KOPT-K1 (cell line): ENCODE measurements around the gene SCN3B.

ENCODE experiments used
- H3K27ac ChIP-seq: fragments of 200-600 bp; sonication (generic); 2 replicates; pipeline ENCODE4 v1.5.1; 2016; ENCODE audit warnings: antibody characterized with exemption, mild to moderate bottlenecking, low read depth, low read length; ENCODE audit not compliant: poor library complexity, severe bottlenecking
- H3K36me3 ChIP-seq: fragments of 200-600 bp; sonication (generic); 2 replicates; pipeline ENCODE4 v1.5.1; 2017; ENCODE audit warnings: antibody characterized with exemption, mild to moderate bottlenecking, low read length, moderate library complexity; ENCODE audit not compliant: insufficient read depth
- H3K9me3 ChIP-seq: fragments of 200-600 bp; sonication (generic); 2 replicates; pipeline ENCODE4 v1.5.1; 2017; ENCODE audit warnings: antibody characterized with exemption, low read length, mild to moderate bottlenecking; ENCODE audit not compliant: insufficient read depth, poor library complexity, severe bottlenecking

SCN3B gene

GRCh38 chr11:123654566-123655081 is at the start of gene SCN3B:
Gene SCN3B (minus strand): TSS chr11:123654624. CDS start chr11:123653801, 823 bp downstream.
- Histone ChIP-seq H3K27ac (no peak within 1 kb of the TSS), H3K9me3 (no peaks in the 10 kb centered on the region), H3K36me3 (no peaks in the 10 kb centered on the region)

- H3K9me3 ChIP-seq = no peaks in the 10 kb centered on the region
- no peaks in the 10 kb centered on the region for H3K36me3 ChIP-seq
- H3K27ac ChIP-seq = no peak overlapping the region
These were observed 48.3 kb upstream of the SCN3B start for GRCh38 chr11:123702696-123703095.

- no peaks in the 10 kb centered on the region for H3K36me3 ChIP-seq
- no peaks in the 10 kb centered on the region for H3K9me3 ChIP-seq
- no peak overlapping the region for H3K27ac ChIP-seq
These were observed 47.7 kb upstream of the SCN3B start for GRCh38 chr11:123702139-123702538.

- Histone ChIP-seq H3K27ac (no peak overlapping the region), H3K36me3 (no peaks in the 10 kb centered on the region), H3K9me3 (no peaks in the 10 kb centered on the region)
These were observed 46.3 kb upstream of the SCN3B start for GRCh38 chr11:123700772-123701171.

- Histone ChIP-seq H3K27ac (no peak overlapping the region), H3K36me3 (no peaks in the 10 kb centered on the region), H3K9me3 (no peaks in the 10 kb centered on the region)
These were observed 44.2 kb upstream of the SCN3B start for GRCh38 chr11:123698546-123699127.

GRCh38 chr11:123696183-123696582 is 41.8 kb upstream of the SCN3B start:
- Histone ChIP-seq H3K27ac (no peak overlapping the region), H3K9me3 (no peaks in the 10 kb centered on the region), H3K36me3 (no peaks in the 10 kb centered on the region)

- Histone ChIP-seq H3K9me3 (no peaks in the 10 kb centered on the region), H3K27ac (no peak overlapping the region), H3K36me3 (no peaks in the 10 kb centered on the region)
These were observed 40.8 kb upstream of the SCN3B start for GRCh38 chr11:123695231-123695630.

- H3K9me3 ChIP-seq = no peaks in the 10 kb centered on the region
- no peak overlapping the region for H3K27ac ChIP-seq
- no peaks in the 10 kb centered on the region for H3K36me3 ChIP-seq
These were observed 40.1 kb upstream of the SCN3B start for GRCh38 chr11:123694551-123694950.

GRCh38 chr11:123692961-123693360 is 38.5 kb upstream of the SCN3B start:
- Histone ChIP-seq H3K36me3 (no peaks in the 10 kb centered on the region), H3K9me3 (no peaks in the 10 kb centered on the region), H3K27ac (no peak overlapping the region)

- H3K27ac ChIP-seq = no peak overlapping the region
- H3K9me3 ChIP-seq = no peaks in the 10 kb centered on the region
- H3K36me3 ChIP-seq = no peaks in the 10 kb centered on the region
These were observed 36.1 kb upstream of the SCN3B start for GRCh38 chr11:123690485-123690884.

- Histone ChIP-seq H3K27ac (no peak overlapping the region), H3K9me3 (no peaks in the 10 kb centered on the region), H3K36me3 (no peaks in the 10 kb centered on the region)
These were observed 30.2 kb upstream of the SCN3B start for GRCh38 chr11:123684601-123685000.

GRCh38 chr11:123683428-123684170 is 29.2 kb upstream of the SCN3B start:
- Histone ChIP-seq H3K9me3 (no peaks in the 10 kb centered on the region), H3K27ac (no peak overlapping the region), H3K36me3 (no peaks in the 10 kb centered on the region)

GRCh38 chr11:123682696-123683410 is 28.4 kb upstream of the SCN3B start:
- no peaks in the 10 kb centered on the region for H3K36me3 ChIP-seq
- H3K9me3 ChIP-seq = no peaks in the 10 kb centered on the region
- H3K27ac ChIP-seq = no peak overlapping the region

GRCh38 chr11:123681030-123681429 is 26.6 kb upstream of the SCN3B start:
- no peaks in the 10 kb centered on the region for H3K9me3 ChIP-seq
- H3K27ac ChIP-seq = no peak overlapping the region

GRCh38 chr11:123678246-123678645 is 23.8 kb upstream of the SCN3B start:
- H3K9me3 ChIP-seq = no peaks in the 10 kb centered on the region
- H3K27ac ChIP-seq = no peak overlapping the region
- H3K36me3 ChIP-seq = no peaks in the 10 kb centered on the region

More at GRCh38 chr11:123681030-123681429, 26.6 kb upstream of the SCN3B start:
- H3K36me3 ChIP-seq = no peaks in the 10 kb centered on the region
